Measurements from ENCODE around the gene PDK2.
"Not testable (repeated sequence)": the region's sequence is repeated elsewhere in the genome, so short reads cannot be mapped to it uniquely, and the experiment has no call there.

The PDK2 gene

GRCh38 chr17:50059256-50059655, 35.9 kb upstream of the PDK2 start:
- no peak for DNase-seq

GRCh38 chr17:50059759-50060273, 35.3 kb upstream of the PDK2 start:
- DNase-seq: no peak

- DNase-seq: no peak
These were observed 34.0 kb upstream of the PDK2 start for GRCh38 chr17:50060951-50061712.

- not testable (repeated sequence) for DNase-seq
These were observed 33.5 kb upstream of the PDK2 start for GRCh38 chr17:50061713-50062045.

GRCh38 chr17:50062293-50063243, 32.6 kb upstream of the PDK2 start:
- DNase-seq: peak; percentile 39

DNA sequence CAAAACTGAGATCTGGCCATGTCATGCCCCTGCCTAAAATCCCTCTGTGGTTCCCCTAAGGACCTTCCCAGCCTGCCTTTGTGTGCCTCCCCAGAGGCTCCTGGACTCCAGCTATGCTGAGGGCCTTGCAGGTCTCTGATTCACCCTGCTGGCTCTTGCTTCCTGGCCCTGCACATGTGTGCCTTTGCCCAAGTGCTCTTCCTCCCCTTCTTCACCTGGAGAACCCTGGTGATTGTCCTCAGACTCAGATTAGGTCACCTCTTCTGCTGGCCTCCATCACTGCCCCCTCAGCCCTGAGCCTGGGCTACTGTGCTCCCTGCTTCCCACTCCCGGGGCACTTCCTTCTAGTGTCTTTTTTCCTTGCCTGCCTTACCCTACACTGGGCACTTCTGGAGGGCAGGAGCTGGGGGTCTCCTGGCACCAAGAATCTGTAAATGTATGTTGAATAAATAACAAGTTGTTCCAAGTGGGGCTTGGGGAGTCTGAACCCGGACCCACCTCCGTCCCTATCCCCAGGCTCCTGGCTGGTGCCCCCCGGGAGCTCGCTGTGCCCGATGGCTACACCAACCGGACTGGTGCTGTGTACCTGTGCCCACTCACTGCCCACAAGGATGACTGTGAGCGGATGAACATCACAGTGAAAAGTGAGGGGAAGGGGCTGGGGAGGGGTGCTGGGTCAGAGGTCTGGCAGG, 31.4 kb upstream of the PDK2 start:
- DNase-seq: no peak

- DNase-seq: no peak
These were observed 30.7 kb upstream of the PDK2 start for GRCh38 chr17:50064253-50065001.

GRCh38 chr17:50065056-50065455, 30.1 kb upstream of the PDK2 start:
- DNase-seq: no peak

DNA sequence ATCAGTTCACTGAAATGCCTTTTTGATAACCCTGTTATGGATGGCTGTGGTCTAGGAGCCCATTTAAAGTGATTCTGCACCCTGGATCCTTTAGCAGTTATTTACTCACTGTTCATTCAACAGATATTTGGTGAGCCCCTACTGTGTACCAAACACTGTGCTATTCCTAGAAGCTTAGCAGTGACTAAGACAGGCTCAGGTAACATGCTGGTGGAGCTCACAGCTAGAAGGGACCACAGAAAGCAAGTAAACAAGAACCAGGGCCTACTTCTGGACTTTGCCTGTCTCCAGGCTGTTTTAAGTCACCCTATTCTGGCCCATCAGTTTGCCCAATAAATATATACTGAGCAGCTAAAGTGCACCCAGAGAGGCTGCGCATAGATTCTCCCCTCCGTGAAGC, 28.2 kb upstream of the PDK2 start:
- no peak for DNase-seq

DNA sequence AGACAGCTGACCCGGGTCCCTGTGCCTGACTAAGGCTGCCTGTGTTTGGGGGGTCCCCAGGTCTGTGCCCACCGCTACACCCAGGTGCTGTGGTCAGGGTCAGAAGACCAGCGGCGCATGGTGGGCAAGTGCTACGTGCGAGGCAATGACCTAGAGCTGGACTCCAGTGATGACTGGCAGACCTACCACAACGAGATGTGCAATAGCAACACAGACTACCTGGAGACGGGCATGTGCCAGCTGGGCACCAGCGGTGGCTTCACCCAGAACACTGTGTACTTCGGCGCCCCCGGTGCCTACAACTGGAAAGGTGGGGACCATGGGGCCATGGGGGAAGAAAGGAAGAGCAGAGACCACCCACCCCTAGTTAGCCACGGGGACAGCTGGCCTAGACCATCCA, 27.2 kb upstream of the PDK2 start:
- no peak for DNase-seq

DNA sequence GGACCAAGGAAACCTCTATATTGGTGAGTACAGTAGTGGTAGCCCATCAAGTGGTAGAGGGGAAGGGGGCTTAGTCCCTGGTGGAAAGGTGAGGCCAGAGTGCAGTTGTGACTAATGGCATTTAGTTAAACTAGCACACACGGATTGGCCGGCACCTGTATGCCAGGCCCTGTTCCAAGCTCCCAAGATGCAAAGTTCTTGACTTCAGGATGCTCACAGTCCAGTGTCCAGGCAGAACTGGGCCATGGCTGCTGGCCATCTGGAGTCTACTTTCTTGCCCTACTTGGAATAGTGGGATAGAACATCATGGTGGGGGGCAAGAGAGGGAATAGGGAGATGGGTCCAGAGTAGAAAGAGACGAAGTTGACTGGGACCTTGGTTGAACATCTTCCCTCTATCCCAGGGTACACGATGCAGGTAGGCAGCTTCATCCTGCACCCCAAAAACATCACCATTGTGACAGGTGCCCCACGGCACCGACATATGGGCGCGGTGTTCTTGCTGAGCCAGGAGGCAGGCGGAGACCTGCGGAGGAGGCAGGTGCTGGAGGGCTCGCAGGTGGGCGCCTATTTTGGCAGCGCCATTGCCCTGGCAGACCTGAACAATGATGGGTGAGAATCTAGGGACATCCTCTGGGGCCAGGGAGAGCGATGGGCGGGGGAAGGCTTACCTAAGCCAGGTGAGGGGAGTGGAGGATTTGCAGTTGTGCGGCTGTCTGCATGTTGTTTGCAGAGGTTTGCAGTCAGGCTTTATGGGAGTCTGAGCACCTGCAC, 24.1 kb upstream of the PDK2 start:
- DNase-seq: no peak

GRCh38 chr17:50071692-50072091, 23.5 kb upstream of the PDK2 start:
- DNase-seq: no peak

- no peak for DNase-seq
These were observed 23.0 kb upstream of the PDK2 start for GRCh38 chr17:50072130-50072529.

GRCh38 chr17:50072925-50073324, 22.2 kb upstream of the PDK2 start:
- no peak for DNase-seq

GRCh38 chr17:50074227-50074626, 20.9 kb upstream of the PDK2 start:
- DNase-seq: no peak

DNA sequence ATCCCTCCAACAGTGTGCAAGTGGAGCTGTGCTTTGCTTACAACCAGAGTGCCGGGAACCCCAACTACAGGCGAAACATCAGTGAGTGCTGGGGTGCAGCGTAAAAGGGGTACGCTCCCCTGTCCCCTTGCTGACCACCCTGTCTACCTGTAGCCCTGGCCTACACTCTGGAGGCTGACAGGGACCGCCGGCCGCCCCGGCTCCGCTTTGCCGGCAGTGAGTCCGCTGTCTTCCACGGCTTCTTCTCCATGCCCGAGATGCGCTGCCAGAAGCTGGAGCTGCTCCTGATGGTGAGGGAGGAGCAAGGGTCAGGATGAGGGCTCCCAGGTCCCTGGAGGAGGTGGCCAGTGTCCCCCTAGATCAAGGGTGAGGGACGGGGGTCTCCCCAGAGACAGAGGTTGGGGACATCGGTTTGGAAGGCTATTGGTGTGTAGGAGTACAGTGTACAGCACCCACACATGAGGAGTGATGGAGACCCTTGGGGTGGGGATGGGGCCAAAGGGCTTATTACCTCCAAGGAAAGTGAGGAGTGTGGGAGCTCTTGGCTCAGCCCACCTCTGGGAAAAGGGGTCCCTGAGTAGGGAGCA, 19.6 kb upstream of the PDK2 start:
- DNase-seq: no peak

DNA sequence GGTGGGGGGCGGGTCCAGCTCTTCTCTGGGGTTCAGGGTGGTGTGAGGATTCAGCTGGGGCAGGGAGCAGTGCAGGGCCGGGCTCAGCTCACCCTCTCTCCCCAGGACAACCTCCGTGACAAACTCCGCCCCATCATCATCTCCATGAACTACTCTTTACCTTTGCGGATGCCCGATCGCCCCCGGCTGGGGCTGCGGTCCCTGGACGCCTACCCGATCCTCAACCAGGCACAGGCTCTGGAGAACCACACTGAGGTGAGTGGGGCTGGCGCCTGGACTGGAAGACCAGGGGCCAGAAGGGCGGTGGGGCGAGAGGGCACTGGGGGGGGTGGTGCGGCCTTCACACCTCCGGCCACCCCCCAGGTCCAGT, 18.9 kb upstream of the PDK2 start:
- no peak for DNase-seq

- peak; percentile 10 for DNase-seq
These were observed 18.4 kb upstream of the PDK2 start for GRCh38 chr17:50076591-50077235.

DNA sequence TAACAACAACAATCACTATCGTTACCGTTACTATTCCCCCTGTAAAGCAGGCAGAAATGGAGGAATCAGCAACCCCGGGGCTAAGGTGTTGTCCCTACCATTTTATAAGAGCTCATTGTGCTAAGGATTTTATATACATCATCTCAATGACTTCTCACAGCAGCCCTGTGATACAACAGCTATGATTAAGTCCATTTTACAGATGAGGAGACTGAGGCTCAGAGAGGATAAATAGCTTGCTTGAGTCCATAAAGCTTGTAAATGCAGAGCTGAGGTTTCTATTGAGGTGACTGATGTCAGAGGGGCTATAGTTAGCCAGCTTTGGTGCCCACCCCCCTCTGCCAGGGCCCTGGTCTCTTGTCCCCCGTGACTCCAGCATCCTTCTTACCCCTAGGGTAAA, 16.7 kb upstream of the PDK2 start:
- no peak for DNase-seq

GRCh38 chr17:50079334-50080095, 15.6 kb upstream of the PDK2 start:
- no peak for DNase-seq

All from COR-L47 (cell line).